SU-DHL-6 (cell line): ENCODE measurements around the gene MARK2.

Experiments
- CTCF ChIP-seq: fragments of 200-600 bp; sonication (generic); IDR thresholded peaks from one replicate; pipeline ENCODE4 v1.5.1; 2017; ENCODE audit warnings: antibody characterized with exemption, mild to moderate bottlenecking, low read length, moderate library complexity; ENCODE audit not compliant: insufficient read depth, poor library complexity, severe bottlenecking
- EZH2phosphoT487 ChIP-seq: fragments of 200-600 bp; sonication (generic), shearing (Covaris generic); conservative IDR thresholded peaks from 2 replicates; pipeline ENCODE4 v1.6.1; 2018; ENCODE audit warnings: mild to moderate bottlenecking, antibody characterized with exemption, low read length, moderate library complexity, mixed read lengths

GRCh38 chr11:63922673-63923192 lies 83.8 kb downstream of the MARK2 start:
- TF ChIP-seq CTCF (no peak), EZH2phosphoT487 (no peak)
